Measurements from ENCODE around the gene HMOX1.

HMOX1 gene

GRCh38 chr22:35409783-35410662 lies 29.1 kb downstream of the HMOX1 start:
- DNase-seq, result peak; percentile 64

- no peak for DNase-seq
These were observed 29.8 kb downstream of the HMOX1 start for GRCh38 chr22:35410663-35411034.

- no peak for DNase-seq
These were observed 30.2 kb downstream of the HMOX1 start for GRCh38 chr22:35411102-35411501.

GRCh38 chr22:35413624-35414023 lies 32.7 kb downstream of the HMOX1 start:
- no peak for DNase-seq

- no peak for DNase-seq
These were observed 36.7 kb downstream of the HMOX1 start for GRCh38 chr22:35417606-35418005.

GRCh38 chr22:35418088-35418487 lies 37.2 kb downstream of the HMOX1 start:
- DNase-seq, result no peak

- DNase-seq, result no peak
These were observed 37.8 kb downstream of the HMOX1 start for GRCh38 chr22:35418731-35419130.

GRCh38 chr22:35419756-35420155 lies 38.9 kb downstream of the HMOX1 start:
- DNase-seq, result no peak

GRCh38 chr22:35421121-35421520 lies 40.2 kb downstream of the HMOX1 start:
- DNase-seq, result no peak

- DNase-seq, result no peak
These were observed 41.2 kb downstream of the HMOX1 start for GRCh38 chr22:35422145-35422544.

GRCh38 chr22:35422936-35423335 lies 42.0 kb downstream of the HMOX1 start:
- no peak for DNase-seq

- DNase-seq, result no peak
These were observed 43.2 kb downstream of the HMOX1 start for GRCh38 chr22:35424081-35424480.

- no peak for DNase-seq
These were observed 43.9 kb downstream of the HMOX1 start for GRCh38 chr22:35424761-35425160.

GRCh38 chr22:35425546-35425945 lies 44.6 kb downstream of the HMOX1 start:
- no peak for DNase-seq

- DNase-seq, result no peak
These were observed 45.3 kb downstream of the HMOX1 start for GRCh38 chr22:35425971-35426800.

GRCh38 chr22:35426801-35427140 lies 45.9 kb downstream of the HMOX1 start:
- no peak for DNase-seq

GRCh38 chr22:35430897-35431322 lies 50.0 kb downstream of the HMOX1 start:
- peak; percentile 13 for DNase-seq

GRCh38 chr22:35431483-35432227 lies 50.8 kb downstream of the HMOX1 start:
- no peak for DNase-seq

GRCh38 chr22:35432228-35432905 lies 51.5 kb downstream of the HMOX1 start:
- DNase-seq, result no peak

- no peak for DNase-seq
These were observed 53.3 kb downstream of the HMOX1 start for GRCh38 chr22:35434061-35434710.

- no peak for DNase-seq
These were observed 54.4 kb downstream of the HMOX1 start for GRCh38 chr22:35435201-35435740.

GRCh38 chr22:35436421-35436820 lies 55.5 kb downstream of the HMOX1 start:
- no peak for DNase-seq

All from KG1 (cell line).